Neutrophil (primary cell): ENCODE results near the gene STXBP2.
A peak's percentile ranks its signal among the peaks of the same experiment; 100 is the strongest.

ENCODE experiments used
- H3K27ac ChIP-seq: fragments of 200-600 bp; sonication (generic); 2 replicates; pipeline ENCODE4 v1.5.1; 2016; ENCODE audit warnings: mild to moderate bottlenecking, moderate library complexity
- H3K27me3 ChIP-seq: fragments of 200-600 bp; sonication (generic); 2 replicates; pipeline ENCODE4 v1.6.0; 2016; ENCODE audit warnings: mild to moderate bottlenecking
- H3K36me3 ChIP-seq: fragments of 200-600 bp; sonication (generic); 2 replicates; pipeline ENCODE4 v1.5.1; 2017
- H3K4me1 ChIP-seq, 2 experiments: fragments of 200-600 bp in 1 of 2; sonication (generic) in 1 of 2; 1 replicate in 1 of 2; 2 replicates in 1 of 2; pipeline versions ENCODE4 v1.5.1 to v1.6.1; 2013 to 2016; ENCODE audit warnings: low read depth in 1 of 2, low read length in 1 of 2, mild to moderate bottlenecking in 1 of 2, moderate library complexity in 1 of 2; ENCODE audit not compliant: control insufficient read depth in 1 of 2, insufficient read depth in 1 of 2
- H3K4me3 ChIP-seq, 2 experiments: fragments of 200-600 bp in 1 of 2; sonication (generic) in 1 of 2; 1 replicate in 1 of 2; 2 replicates in 1 of 2; pipeline ENCODE4 v1.5.1; 2013 to 2016; ENCODE audit warnings: low read depth in 1 of 2, low read length in 1 of 2, mild to moderate bottlenecking in 1 of 2, moderate library complexity in 1 of 2
- H3K9me3 ChIP-seq: fragments of 200-600 bp; sonication (generic); 2 replicates; pipeline ENCODE4 v1.5.1; 2016
- TF ChIP-seq, protein P1 (sequence below): fragments of 200-600 bp; sonication (generic); IDR thresholded peaks from 2 replicates; pipeline ENCODE4 v1.5.1; 2016; ENCODE audit warnings: antibody characterized with exemption

Gene STXBP2

DNA sequence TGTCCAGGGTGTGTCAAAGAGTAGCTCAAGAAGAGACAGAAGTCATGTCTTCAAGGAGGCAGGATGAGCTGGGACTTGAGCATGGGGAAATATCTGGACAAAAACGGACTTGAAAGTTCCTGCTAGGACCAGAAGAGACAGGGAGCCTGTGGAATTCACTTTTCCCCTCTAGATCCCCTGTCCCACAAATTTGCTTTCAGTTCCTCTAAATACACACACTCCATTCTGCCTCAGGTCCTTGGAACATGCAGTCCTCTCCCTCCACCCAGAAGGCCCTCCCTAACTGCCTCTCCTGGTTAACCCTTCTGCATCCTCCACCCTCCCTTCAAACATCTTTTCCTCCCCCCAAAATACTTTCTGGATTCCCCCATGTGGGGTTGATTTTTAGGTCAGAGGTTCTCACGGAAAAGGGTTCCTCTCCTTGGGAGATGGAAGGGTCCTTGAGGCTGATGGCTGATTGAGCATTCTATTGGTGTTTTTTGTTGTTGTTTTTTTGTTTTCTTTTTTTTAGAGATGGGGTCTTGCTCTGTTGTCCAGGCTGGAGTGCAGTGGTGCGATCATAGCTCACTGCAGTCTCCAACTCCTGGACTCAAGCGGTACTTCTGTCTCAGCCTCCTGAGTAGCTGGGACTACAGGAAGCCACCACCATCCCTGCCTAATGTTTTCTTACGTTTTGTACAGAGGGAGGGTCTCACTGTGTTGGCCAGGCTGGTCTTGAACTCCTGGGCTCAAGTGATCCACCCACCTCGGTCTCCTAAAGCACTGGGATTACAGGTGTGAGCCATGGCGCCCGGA, 25.0 kb downstream of the STXBP2 start:
- Histone ChIP-seq H3K9me3 (no peaks in the 10 kb centered on the region), H3K4me1 (peaks cover 23 to 36% of the 10 kb centered on the region in 2 experiments), H3K36me3 (no peaks in the 10 kb centered on the region), H3K27ac (no peak overlapping the region), H3K4me3 (no peak overlapping the region), H3K27me3 (no peaks in the 10 kb centered on the region)
- TF ChIP-seq, protein P1, sequence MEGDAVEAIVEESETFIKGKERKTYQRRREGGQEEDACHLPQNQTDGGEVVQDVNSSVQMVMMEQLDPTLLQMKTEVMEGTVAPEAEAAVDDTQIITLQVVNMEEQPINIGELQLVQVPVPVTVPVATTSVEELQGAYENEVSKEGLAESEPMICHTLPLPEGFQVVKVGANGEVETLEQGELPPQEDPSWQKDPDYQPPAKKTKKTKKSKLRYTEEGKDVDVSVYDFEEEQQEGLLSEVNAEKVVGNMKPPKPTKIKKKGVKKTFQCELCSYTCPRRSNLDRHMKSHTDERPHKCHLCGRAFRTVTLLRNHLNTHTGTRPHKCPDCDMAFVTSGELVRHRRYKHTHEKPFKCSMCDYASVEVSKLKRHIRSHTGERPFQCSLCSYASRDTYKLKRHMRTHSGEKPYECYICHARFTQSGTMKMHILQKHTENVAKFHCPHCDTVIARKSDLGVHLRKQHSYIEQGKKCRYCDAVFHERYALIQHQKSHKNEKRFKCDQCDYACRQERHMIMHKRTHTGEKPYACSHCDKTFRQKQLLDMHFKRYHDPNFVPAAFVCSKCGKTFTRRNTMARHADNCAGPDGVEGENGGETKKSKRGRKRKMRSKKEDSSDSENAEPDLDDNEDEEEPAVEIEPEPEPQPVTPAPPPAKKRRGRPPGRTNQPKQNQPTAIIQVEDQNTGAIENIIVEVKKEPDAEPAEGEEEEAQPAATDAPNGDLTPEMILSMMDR, result no peak

DNA sequence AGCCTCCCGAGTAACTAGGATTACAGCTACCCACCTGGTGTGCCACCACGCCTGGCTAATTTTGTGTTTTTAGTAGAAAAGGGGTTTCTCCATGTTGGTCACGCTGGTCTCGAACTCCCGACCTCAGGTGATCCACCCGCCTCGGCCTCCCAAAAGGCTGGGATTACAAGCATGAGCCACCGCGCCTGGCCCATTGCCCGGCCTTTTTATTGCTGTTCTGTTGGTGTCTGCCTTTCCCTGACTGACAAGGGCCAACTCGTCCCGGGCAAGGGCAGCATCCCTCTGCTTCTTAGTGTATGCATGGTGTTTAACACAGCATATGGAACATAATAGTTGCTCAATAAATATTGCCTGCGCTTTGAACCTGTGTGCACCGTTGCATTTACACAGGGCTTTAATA, 25.7 kb downstream of the STXBP2 start:
- H3K27ac ChIP-seq, result no peak overlapping the region
- H3K4me1 ChIP-seq, result peaks cover 16 to 29% of the 10 kb centered on the region in 2 experiments
- no peaks in the 10 kb centered on the region for H3K27me3 ChIP-seq
- TF ChIP-seq, protein P1, result no peak
- no peak overlapping the region for H3K4me3 ChIP-seq
- no peaks in the 10 kb centered on the region for H3K36me3 ChIP-seq
- no peaks in the 10 kb centered on the region for H3K9me3 ChIP-seq

DNA sequence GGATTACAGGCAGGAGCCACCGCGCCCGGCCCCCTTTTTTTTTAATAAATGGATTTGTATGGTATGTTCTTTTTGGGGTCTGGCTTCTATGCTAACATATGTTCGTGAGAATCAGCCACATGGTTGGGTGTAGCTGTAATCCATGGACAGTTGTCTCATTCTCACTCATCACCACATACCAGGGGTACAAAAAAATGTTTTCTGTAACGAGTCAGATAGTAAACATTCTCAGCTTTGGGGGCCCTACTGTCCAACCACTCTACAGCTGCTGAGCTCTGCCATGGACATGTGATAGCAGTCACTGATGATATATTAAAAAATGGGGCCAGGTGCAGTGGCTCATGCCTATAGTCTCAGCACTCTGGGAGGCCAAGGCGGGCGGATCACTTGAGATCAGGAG, 26.8 kb downstream of the STXBP2 start:
- H3K36me3 ChIP-seq, result no peaks in the 10 kb centered on the region
- no peaks in the 10 kb centered on the region for H3K9me3 ChIP-seq
- H3K27ac ChIP-seq, result no peak overlapping the region
- TF ChIP-seq, protein P1, result no peak
- H3K27me3 ChIP-seq, result no peaks in the 10 kb centered on the region
- H3K4me1 ChIP-seq, result peaks cover 13 to 28% of the 10 kb centered on the region in 2 experiments
- no peak overlapping the region for H3K4me3 ChIP-seq

DNA sequence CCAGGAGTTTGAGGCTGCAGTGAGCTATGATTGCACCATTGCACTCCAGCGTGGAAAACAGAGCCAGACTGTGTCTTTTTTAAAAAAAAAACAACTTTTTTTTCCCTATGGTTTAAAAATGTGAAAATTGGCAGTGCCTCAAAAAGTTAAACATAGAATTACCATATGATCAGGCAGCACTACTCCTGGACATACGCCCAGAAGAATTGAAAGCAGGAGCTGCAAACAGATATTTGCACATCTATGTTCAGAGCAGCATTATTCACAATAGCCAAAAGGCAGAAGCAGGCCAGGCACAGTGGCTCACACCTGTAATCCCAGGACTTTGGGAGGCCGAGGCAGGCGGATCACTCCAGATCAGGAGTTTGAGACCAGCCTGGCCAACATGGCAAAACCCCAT, 28.2 kb downstream of the STXBP2 start:
- Histone ChIP-seq H3K4me1 (peaks cover 20 to 30% of the 10 kb centered on the region in 2 experiments), H3K9me3 (no peaks in the 10 kb centered on the region), H3K4me3 (no peak overlapping the region), H3K36me3 (no peaks in the 10 kb centered on the region), H3K27ac (no peak overlapping the region), H3K27me3 (no peaks in the 10 kb centered on the region)
- TF ChIP-seq, protein P1, result no peak

DNA sequence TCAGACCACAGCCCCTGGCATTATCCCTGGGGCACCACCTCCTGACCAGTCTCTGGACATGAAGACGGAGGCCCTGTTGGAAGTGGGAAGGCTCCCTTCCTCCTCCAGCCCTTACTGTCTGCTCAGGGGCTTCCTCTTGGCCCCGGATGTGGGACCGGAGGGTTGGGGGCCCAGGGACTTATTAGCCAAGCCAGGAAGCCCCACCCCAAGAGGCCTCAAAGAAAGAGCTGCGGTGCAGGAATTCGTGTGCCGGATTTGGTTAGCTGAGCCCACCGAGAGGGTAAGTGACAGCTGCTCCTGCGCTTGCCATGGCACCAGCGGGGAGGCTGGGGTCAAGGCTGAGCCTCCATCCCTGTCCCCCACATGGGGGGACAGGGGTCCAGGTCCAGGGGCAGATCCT, 31.9 kb downstream of the STXBP2 start, which contains the start of gene RETN:
Gene RETN, plus strand, starts transcription at position 208 of the 400 bp plus-strand sequence. CDS start 278 bp downstream, outside the sequence.
- Histone ChIP-seq H3K27me3 (no peaks in the 10 kb centered on the region), H3K9me3 (no peaks in the 10 kb centered on the region), H3K36me3 (no peaks in the 10 kb centered on the region), H3K27ac (peak within 1 kb of the TSS; percentile 75), H3K4me1 (peaks cover 50 to 63% of the 10 kb centered on the region in 2 experiments), H3K4me3 (peak within 1 kb of the TSS; percentile 63 to 67)
- TF ChIP-seq, protein P1, result no peak
